Mucosa of gallbladder (tissue), 1 donor: Measurements from ENCODE around the gene TPD52L3. TPM values are rescaled to one million over a fixed set of nuclear protein-coding genes. Genes with fewer than 3 reads are reported as not detected.
A peak's percentile ranks its signal among the peaks of the same experiment; 100 is the strongest.

Experiments
- DNase-seq: peaks from one replicate; pipeline ENCODE4 v3.0.0-alpha.2; 2020; ENCODE audit warnings: low spot score
- total RNA-seq: library from RNA; stranded (reverse); gene quantifications from one replicate; pipeline ENCODE4 v1.2.1, GENCODE V29; 2021
- donor health status: DM: no; HTN: no; CAD: no.

The TPD52L3 gene
- total RNA-seq = not detected

DNA sequence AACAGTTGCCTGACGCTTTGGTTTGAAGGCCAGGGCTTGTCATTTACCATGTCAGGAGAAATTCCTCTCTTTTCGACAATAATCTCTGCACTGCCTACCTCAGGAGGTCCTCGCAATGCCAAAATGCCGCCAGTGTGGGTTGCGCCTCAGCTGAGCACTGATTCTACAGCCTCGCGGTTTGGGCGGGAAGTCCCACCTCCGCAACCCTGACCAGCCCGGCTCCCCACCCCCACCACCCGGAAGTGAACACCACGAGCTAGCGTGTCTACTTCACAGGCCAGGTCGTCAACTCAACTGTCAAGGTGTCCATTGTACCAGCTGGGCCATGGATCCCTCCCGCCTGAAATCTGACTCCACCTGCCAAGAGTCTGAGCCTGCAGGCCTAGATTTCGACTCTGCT is at the start of gene TPD52L3:
TSS of gene TPD52L3 (plus strand) at position 273 of the 400 bp plus-strand sequence. CDS start 221 bp downstream, outside the sequence.
- DNase-seq = no peak

DNA sequence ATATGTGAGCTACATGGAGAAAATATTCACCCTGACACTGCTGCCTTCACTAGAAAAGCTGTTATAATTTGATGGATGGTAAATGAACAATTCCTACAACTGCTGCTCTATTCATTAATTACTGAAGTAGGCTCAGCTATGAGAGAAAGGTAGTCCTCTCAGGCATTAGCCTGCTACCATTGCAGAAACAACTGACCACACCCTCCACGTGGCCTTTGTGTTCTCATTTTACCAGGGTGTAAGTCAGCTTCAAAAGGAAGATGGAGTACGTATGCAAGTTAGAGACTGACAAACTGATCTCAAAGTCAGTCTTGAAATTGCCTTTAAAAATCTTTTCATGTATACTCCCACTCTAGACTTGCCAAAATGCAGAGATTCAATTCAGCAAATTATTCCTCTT is 26.3 kb upstream of the TPD52L3 start:
- no peak for DNase-seq

DNA sequence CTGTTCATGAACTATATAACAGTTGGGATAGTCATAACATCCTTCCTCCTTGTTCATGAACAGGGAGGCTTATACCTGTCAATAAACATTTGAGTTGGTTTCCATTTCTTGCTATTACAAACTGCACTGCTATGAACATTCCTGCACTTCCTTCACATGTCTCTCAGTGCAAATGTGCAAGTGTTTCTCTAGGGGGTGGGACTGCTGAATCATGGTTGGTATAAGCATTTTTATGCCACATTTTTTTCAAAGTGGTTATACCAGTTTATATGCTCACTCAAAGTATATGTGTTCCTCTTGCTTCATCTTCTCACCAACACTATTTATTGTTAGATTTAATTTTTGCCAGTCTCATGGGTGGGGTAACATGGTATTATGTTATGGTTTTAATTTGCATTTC is 25.8 kb upstream of the TPD52L3 start:
- DNase-seq = no peak

DNA sequence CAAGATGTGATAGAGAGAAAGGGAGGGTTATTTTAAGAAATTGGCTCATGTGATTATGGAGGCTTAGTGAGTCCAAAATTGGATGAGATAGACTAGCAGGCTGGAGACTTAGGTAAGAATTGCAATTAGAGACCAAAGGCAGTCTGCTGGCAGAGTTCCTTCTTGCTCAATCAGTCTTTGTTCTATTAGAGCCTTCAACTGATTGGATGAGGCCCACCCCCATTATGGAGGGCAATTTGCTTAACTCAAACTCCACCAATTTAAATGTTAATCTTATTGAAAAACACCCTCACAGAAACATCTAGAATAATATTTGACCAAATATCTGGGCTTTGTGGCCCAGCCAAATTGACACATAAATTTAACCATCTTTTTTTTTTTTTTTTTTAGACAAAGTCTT is 23.9 kb upstream of the TPD52L3 start:
- no peak for DNase-seq

DNA sequence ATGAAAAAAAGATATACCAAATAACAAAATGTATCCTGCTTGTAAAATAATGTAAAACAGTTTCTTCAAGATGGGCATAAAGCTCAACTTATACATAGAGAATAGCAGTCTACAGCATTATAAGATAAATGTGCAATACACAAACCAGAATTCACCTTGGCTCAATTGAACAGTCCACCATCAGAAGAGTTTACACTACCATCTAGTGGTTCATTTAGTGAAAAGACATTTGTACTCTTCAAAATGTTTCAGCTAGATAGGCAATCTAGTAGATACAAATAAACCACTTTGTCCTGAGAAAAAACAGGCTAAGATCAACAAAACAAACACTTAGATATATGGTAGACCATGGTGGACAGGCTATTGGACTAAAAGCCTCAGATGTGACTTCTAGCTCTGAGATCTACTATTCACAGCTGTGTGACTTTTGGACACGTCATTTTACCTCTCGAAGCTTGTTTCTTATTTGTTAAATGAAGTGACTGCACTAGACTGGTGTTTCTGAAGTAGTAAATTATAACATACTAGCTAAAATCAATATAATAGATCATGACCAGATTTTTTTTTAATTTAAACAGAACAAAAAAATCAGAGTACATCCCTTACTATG is 22.1 kb upstream of the TPD52L3 start:
- no peak for DNase-seq

DNA sequence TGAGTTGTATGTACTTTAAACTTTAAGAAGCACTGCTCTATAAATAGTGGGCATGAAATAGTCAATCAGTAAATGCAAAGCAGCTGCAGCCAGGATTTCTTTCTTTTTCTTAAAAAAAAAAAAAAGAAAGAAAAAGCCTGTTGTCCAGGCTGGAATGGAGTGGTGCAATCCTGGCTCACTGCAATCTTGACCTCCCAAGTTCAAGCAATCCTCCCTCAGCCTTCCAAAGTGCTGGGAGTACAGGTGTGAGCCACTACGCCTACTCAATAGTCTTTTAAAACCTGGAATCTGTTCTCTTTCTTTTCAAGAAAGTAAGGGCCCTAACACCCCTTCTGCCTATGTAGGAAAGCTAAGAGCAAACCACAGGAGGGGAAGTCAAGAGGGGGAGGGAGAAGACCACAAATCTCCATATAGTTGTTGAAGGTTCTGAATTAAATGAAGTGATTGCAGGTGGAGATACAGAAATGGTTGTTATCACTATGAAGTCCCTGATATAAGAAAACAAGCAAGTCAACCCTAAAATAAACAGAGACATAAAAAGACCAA is 20.6 kb upstream of the TPD52L3 start:
- no peak for DNase-seq

DNA sequence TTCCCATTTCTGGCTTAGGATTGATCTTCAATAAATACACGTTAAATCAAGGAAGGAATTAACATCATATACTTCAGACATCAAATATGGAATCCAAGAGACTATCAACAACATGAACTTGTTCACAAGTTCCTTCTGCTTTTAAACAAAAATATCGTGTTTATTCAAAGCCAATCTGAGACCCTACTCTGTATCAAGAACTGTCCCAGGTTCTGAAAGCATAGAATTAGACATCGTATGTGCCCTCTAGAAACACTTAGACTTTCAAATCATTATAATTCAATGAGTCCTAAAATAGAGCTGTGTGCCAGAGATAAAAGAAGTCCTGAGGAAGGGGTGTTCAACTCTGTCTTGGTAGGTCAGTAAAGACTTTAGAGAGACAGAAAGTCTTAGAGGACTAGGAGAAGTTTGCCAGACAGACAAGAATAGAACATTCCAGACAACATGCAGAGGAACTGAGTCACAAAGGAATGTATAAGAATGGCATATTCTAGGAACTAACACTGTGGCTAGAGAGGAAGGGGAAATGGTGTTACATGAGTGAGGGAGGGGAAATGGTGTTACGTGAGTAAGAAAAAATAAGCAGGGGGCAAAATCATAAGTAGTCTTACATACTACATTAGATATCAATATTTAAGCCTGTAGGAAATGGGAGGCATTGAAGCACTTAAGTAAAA is 2.9 kb downstream of the TPD52L3 start:
- DNase-seq = no peak

DNA sequence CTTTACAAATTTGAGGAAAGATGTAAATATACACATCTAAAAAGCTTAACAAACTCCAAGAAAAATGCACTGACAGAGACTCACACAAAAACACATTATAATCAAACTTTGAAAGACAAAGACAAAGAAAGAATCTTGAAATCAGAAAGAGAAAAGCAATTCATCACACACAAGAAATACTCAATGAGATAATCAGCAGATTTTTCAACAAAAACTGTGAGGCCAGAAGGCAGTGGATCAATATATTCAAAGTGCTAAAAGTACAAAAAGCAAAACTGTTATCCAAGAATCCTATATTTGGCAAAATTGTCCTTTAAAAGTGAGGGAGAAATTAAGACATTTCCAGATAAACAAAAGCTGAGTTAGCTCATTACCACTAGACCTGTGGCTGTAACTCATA is 6.1 kb downstream of the TPD52L3 start:
- no peak for DNase-seq

DNA sequence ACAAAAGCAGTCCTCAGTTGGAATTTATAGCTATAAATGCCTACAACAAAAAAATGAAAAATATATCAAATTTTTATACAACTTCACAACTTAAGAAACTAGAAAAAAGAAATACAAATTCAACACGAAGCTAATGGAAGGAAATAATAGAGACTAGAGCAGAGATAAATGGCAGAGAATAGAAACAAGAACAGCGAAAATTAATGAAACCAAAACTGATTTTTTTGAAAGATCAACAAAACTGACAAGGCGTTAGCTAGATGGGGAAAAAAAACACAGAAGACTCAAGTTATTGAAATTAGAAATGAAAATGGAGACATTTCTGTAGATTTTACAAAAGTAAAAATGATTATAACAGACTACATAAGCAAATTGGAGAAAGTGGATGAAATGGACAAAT is 20.6 kb downstream of the TPD52L3 start:
- DNase-seq = no peak

DNA sequence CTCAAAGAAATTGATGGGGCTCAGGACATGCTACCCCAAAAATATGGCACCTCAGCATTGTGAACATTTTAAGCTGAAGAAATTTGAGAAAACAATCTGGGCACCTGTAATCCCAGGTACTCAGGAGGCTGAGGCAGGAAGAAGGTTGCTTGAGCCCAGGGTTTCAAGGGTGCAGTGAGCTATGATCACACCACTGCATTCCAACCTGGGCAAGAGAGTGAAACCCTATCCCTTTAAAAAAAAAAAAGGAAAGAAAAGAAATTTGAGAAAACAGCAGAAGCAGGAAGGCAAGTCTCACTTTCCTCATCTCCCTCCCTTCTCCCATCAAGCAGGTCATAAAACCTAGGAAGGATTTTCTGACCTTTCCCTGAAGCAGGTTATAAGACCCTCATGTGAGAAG is 23.6 kb downstream of the TPD52L3 start:
- DNase-seq = no peak

DNA sequence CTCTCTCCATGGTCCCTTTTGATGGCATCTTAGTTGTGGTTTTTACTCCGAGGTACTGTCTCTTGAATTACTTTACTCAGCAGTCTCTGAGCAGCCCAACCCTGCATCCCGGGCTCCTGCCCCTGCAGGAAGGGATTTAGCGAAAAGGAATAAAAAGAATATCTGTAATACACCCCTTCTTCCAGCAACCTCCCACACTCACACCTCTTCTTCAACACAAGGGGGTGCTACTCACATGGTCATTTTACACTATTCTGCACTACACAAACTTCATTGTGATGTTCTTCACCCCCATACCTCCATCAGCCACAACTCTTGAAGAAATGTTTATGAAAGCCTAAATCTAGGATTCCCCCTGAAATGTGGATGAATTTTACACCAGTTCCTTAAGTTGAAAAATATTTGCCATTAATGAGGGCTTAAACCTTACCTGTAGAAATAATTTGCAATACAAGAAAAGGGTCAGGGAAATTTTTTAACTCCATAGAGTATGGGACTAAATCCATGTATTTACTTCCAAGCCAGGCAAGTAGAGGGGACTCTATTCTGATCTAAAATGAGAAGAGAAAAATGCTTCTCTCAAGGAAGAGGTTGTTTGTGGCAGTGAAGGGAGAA is 26.0 kb downstream of the TPD52L3 start:
- peak; percentile 15 for DNase-seq

DNA sequence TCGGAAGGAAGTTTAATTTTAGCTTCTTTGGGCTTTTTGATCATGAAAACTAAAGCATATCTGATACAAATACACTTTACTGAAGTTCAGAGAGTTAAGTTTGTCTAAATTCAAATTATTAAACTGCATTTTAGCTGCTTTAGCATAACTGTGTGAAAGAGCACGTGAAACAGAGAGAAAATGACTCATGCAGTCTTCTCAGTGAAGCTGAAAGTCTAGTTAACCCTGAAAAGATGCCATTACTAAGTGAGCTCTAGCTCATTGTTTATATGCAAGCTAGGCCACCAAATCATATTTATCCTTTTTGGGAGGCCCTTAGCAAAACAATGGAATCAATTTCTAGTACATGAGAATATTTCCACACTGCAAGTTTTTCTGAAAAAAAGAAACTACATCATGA is 27.6 kb downstream of the TPD52L3 start:
- no peak for DNase-seq

DNA sequence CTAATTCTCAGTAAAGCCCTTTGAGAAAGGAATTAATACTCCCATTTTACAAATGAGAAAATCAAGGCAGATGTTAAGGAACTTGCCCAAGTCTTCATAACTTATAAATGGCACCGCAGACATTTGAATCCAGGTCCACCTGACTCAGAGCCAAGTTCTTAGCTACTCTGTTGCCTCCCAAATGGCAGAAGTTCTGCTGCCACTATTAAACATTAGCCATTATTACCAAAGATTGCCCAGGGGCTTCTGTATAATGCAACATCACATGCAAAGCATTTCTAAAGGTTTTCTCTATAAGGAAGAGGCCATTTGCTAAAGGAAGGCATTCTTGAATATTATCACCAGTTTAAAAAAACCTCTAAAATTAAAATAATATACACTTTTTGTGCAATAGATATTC is 28.3 kb downstream of the TPD52L3 start:
- no peak for DNase-seq

DNA sequence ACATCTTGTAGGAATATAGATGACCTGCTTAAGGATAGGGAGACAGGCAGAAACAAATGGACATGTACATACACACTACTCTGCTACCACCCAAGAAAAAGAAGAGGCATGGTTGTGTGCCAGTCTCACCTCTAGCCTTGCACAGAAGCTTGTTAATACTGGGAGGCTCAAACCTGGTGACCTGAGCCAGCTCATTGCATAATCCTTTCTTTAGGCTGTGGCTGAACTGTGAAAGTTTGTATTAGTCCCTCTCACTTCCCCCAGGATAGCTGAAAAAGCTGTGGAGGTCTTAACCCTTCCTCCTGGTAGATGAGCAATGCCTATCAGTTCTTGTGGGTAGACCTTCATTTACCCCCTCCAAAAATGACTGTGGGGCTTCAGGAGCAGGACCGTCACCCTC is 28.7 kb downstream of the TPD52L3 start:
- no peak for DNase-seq

DNA sequence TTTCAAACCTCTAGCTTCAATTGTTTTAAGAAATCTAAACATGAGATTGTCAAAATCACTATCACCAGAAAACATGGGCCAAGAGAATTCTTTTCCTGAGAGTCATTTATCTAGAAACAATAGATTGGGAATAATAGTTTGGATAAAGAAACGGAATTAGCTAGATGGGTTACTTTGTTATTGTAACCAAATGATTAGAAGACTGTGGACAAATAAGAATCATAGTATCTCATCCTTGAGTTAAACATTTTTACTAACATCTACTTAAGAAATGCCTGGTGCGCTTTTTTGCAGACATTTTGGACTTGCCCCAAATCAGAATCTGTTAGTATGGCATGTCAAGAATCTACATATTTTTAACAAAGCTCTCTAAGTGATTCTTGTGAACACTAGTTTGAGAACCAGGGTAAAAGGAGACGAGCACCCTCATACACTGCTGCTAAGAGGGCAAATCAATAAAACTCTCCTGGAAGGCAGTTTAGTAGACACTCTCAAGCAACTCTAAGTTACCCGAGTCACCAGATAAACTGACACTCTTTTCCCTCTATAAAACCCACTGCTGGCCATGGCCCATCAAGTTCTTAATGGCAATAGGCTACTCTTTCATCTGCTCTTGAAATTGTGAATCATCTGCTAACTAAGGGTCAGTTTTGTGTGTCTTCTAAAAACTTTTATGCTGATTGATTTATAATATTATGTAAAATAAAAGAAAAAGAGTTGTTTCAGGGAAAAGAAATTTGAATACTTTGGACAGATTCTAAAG is 39.1 kb downstream of the TPD52L3 start:
- DNase-seq = no peak

DNA sequence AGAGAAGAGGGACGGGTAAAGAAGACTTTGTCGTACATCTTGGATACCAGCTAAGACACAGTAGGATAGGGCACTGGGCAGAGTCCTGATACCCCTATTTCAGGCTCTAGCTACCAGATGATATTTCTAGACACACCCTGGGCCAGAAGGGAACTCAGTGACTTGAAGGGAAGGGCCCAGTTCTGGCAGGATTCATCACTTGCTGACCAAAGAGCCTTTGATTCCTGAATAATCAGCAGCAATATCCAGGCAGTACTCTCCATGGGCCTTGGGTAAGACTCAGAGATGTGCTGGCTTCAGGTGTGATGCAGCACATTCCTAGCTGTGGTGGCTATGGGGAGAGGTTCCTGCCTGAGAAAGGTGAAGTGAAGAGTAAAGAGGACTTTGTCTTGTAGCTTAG is 40.7 kb downstream of the TPD52L3 start:
- DNase-seq = no peak

Other genes starting within 250 kb of the TPD52L3 start
- gene IL33, start 112.6 kb upstream of the TPD52L3 start, total RNA-seq = 17.7 TPM
- 33.3 TPM for gene UHRF2, start 84.8 kb downstream of the TPD52L3 start, total RNA-seq